AML-193 (cell line): Measurements from ENCODE around the gene FBLN2.
"Not testable (repeated sequence)": the region's sequence is repeated elsewhere in the genome, so short reads cannot be mapped to it uniquely, and the experiment has no call there.

Experiments used
- DNase-seq, 2 experiments: peaks; one replicate each; lab custom pipeline; 2025; lab: John Stamatoyannopoulos, UW

The FBLN2 gene

GRCh38 chr3:13548696-13549622, at the start of gene FBLN2:
Gene FBLN2, plus strand, starts transcription at chr3:13549125. Its CDS starts 21,231 bp downstream, at chr3:13570356.
- no peak for DNase-seq

- DNase-seq, result not testable (repeated sequence)
Measured at GRCh38 chr3:13499246-13499645, 49.7 kb upstream of the FBLN2 start.

DNA sequence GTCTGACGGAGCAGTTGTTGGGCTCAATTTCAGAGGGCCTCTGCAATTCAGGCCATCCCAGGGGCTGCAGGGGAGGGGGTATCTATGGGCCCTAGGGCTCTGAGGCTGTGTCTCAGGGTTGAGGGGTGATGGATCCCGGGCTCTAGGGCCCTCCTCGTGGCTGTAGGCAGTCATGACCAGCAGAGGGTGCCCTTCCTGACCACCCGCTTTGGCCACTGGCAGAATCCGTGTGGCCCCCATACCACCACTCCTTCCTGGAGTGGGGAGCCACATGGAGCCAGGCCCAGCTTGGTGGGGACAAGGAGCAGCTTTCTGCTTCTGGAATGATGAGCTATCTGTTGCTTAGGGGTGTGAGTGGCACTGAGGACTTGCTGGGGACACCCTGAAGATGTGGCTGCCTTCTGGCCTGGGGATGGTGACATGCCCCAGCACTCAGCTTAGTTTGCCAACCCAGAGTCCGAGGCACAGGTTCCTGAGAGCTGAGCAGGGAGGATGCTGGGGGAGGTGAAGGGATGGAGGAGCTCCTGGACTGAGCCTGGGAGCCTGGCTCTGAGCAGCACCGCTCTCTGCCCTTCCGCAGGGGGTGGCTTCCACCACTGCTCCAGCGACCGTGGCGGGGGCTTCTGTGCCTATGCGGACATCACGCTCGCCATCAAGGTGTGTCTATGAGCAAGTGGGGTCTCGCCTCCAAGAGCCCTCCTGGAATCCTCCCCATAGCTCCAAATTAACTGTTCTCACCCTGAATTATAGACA, 48.6 kb upstream of the FBLN2 start:
- peak in 1 of 2 experiments; percentile 8 for DNase-seq

GRCh38 chr3:13501056-13501455, 47.9 kb upstream of the FBLN2 start:
- DNase-seq, result no peak

DNA sequence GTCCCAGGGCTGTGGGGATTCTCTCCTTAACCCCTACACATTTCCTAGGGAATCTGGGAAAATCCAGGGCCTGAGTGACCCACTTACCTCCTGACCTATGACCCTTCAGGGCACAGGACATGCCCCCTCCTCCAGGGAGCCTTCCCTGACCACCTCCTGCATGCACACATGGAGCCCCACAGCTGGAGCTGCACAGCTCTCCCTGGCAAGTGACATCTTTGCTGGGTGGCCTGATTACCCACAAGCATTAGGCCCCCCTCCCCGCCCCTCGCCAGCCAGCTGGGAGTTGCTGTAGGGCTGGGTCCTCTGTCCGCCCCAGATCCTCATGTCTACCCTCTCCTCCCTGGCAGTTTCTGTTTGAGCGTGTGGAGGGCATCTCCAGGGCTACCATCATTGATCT, 47.4 kb upstream of the FBLN2 start:
- DNase-seq, result no peak

DNA sequence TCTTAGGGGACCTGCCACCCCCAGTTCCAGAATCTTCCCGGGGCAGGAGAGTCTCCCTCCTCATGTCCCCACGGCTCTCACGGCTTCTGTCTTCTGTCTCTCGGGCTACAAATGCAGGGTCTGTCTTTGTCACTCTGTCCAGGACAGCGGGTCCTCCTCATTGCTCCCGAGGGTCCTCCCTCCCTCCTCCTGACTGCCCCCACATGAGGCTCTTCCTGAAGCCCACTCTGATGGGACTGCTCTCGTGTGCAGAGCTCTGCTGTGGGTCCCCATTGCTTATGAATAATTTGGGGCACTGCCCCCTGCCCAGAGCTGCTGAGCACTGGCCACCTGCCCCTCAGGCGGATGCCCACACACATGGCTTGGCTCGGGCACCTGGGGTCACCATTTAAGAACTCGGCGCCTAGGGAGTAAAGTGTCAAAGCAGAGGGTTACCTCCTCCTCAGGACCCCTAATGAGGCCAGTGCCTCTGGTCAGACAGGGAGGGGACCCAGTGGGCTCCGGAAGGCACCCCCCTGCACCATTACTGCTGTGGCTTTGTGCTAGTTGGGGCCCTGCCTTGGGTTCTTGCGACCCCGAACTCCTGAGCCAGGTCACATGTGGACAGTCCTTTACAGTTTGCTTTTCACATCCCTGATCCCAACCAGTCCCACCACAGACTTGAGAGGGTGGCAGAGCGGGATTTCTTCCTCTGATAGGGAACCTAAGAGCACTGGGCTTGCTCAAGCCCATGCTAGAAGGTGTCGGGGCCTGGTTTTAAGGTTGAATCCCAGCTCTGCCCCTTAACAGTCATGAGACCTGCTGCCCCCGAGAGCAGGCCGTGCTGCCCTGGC, 46.8 kb upstream of the FBLN2 start:
- DNase-seq, result no peak

DNA sequence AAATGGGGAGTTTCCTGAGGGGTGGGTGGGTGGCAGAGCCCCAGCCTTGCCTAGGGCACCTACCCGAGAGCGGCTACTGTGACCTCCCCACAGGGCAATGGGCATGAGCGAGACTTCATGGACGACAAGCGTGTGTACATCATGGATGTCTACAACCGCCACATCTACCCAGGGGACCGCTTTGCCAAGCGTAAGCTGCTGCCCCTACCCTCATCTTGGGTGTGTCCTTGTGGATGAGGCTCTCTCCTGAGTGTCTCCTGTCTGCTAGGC, 46.2 kb upstream of the FBLN2 start:
- DNase-seq, result no peak

DNA sequence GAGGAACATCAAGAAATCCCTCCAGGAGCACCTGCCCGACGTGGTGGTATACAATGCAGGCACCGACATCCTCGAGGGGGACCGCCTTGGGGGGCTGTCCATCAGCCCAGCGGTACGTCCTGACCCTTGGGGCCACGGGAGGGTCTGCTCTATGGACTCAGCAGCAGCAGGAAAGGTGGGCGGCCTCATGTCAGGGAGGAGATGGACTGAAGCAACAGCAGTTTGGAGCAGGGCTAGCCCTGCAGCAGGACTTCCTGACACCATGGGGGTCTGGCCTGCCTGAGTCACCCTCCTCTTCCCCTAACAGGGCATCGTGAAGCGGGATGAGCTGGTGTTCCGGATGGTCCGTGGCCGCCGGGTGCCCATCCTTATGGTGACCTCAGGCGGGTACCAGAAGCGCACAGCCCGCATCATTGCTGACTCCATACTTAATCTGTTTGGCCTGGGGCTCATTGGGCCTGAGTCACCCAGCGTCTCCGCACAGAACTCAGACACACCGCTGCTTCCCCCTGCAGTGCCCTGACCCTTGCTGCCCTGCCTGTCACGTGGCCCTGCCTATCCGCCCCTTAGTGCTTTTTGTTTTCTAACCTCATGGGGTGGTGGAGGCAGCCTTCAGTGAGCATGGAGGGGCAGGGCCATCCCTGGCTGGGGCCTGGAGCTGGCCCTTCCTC, 44.6 kb upstream of the FBLN2 start:
- no peak for DNase-seq

DNA sequence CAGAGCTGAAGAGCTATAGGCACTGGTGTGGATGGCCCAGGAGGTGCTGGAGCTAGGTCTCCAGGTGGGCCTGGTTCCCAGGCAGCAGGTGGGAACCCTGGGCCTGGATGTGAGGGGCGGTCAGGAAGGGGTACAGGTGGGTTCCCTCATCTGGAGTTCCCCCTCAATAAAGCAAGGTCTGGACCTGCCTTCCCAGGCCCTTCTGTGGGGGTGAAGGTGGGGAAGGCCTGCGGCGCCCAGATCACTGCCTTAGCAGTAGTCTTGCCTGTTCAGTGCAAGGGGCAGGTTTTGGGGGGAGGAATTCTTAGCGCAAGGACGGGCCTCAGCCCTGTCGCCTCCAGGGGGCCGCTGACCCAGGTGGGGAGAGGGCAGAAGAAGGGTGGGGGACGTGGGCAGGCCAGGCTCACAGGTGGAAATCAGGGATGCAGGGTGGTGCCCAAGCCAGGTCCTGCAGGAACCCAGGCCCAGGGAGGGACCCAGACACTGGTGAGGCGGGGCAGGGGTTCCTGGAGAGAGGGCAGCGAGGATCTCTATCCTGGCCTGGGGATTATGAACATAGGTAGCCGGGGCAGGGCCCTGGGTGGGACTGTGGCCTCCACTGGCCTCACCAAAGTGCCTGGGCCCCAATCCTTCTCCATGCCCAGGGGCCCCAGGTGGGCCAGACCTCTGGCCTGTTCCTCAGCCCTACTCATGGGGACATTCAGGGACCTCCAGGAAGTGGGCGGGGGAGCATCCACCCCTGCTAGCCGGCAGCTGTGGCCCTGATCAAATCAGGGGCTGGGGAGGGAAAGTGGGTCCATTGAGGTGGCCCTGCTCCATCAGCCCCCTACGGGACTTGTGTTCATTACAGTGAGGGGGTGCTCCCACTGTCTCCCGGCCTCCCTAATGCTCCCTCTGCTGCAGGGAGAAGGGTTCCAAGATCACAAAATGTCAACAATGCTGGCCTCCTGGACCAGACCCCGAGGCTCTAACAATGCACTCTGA, 43.5 kb upstream of the FBLN2 start:
- no peak for DNase-seq

DNA sequence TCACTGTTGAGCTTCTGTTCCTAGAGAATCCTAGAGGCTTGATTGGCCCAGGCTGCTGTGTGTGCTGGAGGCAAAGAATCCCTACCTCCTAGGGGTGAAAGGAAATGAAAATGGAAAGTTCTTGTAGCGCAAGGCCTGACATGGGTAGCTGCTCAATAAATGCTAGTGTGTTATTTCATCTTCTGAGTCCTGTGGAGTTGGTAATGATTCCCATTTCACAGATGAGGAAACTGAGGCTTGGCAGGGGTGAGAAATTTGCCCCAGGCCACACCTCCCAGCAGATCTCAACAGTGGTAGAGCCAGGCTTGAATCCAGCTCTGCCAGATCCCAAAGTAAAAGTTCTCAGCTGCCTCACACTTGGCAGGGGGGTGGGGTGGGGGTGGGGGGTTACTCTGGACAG, 42.7 kb upstream of the FBLN2 start:
- DNase-seq, result no peak

DNA sequence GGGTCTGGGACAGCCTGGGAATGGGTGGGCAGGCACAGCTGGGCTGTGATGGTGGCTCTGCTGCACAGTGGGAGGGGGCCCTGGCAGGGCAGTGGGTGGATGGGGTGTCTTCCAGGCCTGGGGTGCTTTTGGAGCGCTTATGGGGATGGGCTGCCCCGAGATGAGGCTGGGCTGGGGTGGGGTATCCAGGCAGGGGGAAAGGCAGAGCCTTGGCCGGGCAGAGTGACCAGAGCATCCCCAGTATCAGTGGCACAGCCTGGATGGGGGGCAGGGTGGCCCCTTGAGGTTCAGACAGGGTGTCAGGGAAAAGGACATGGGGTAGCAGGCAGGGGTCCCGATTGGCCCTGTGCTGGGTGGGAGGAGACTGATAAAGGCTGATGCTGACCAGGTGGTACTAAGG, 42.2 kb upstream of the FBLN2 start:
- no peak for DNase-seq

GRCh38 chr3:13507247-13507569, 41.7 kb upstream of the FBLN2 start:
- no peak for DNase-seq

- no peak for DNase-seq
Measured at GRCh38 chr3:13507570-13508339, 41.2 kb upstream of the FBLN2 start.

DNA sequence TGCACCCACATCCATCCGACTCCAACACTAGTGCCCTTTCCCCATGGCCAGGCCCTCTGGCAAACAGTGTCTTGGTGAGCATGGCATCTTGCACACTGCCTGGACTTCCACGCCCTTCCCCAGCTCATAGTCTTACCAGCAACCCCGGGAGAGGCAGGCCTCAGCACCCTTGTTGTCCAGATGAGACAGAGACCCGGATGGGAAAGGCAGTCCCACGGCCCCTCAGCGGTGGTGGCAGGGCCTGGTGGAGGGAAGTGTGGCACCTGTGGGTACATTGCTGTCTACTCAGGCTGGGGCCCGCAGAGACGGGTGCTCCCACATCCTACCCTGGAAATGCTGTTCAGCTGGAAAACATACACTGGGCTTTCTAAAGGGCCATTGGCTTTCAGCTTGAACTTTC, 40.4 kb upstream of the FBLN2 start:
- no peak for DNase-seq

- DNase-seq, result no peak
Measured at GRCh38 chr3:13509059-13509815, 39.7 kb upstream of the FBLN2 start.

- no peak for DNase-seq
Measured at GRCh38 chr3:13509816-13510192, 39.1 kb upstream of the FBLN2 start.

GRCh38 chr3:13512451-13512850, 36.5 kb upstream of the FBLN2 start:
- DNase-seq, result no peak

GRCh38 chr3:13513051-13513912, 35.6 kb upstream of the FBLN2 start:
- no peak for DNase-seq
